Retinal pigment epithelial cell (primary cell): ENCODE results near the gene PTPRD.
A peak's percentile ranks its signal among the peaks of the same experiment; 100 is the strongest.

Source experiments
- DNase-seq: peaks from one replicate; pipeline ENCODE4 v3.0.0-alpha.2; 2010; ENCODE audit warnings: low read depth
- H3K4me3 ChIP-seq: 2 replicates; pipeline ENCODE4 v1.5.1; 2011; ENCODE audit warnings: mild to moderate bottlenecking, low read length, control low read depth, moderate library complexity
- TF ChIP-seq, protein P1 (sequence below): conservative IDR thresholded peaks from 2 replicates; pipeline ENCODE4 v1.5.1; 2011; ENCODE audit warnings: low read depth, low read length, control low read depth, inconsistent platforms

The PTPRD gene

DNA sequence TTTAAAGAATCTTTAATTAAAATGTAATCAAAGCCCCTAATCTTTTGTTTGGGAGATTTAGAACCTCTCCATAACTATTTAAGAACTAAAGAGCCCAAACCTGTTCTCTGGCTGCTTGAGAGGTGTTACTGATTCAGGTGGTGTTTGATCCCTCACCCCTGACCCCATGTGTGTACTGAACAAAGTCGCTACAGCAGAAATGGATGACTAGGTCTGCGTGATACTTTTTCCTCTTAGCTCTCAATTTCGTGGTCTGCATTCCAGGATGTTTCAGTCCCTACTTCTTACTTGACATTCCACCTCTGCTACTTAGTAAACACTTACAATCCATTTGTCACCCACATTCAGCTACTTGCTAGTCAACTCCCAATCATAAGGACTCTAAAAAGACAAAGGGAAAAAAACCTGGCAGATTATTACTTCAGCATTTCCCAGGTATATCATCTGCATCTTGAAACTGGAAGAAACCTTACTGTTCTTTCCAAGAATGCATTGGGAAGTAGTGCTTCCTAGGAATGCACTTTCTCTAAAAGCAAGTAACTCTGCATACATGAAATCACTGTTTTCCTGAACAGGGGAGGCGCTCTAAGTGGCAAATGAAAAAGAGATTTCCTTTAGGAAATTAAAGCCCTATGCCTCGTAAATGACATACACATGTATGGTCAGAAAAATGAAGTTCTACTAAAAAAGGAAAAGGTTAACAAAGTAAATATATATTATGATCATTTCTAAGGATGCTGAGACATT lies 1091.6 kb downstream of the PTPRD start:
- no peak for DNase-seq
- no peak overlapping the region for H3K4me3 ChIP-seq
- TF ChIP-seq, protein P1, sequence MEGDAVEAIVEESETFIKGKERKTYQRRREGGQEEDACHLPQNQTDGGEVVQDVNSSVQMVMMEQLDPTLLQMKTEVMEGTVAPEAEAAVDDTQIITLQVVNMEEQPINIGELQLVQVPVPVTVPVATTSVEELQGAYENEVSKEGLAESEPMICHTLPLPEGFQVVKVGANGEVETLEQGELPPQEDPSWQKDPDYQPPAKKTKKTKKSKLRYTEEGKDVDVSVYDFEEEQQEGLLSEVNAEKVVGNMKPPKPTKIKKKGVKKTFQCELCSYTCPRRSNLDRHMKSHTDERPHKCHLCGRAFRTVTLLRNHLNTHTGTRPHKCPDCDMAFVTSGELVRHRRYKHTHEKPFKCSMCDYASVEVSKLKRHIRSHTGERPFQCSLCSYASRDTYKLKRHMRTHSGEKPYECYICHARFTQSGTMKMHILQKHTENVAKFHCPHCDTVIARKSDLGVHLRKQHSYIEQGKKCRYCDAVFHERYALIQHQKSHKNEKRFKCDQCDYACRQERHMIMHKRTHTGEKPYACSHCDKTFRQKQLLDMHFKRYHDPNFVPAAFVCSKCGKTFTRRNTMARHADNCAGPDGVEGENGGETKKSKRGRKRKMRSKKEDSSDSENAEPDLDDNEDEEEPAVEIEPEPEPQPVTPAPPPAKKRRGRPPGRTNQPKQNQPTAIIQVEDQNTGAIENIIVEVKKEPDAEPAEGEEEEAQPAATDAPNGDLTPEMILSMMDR: no peak

DNA sequence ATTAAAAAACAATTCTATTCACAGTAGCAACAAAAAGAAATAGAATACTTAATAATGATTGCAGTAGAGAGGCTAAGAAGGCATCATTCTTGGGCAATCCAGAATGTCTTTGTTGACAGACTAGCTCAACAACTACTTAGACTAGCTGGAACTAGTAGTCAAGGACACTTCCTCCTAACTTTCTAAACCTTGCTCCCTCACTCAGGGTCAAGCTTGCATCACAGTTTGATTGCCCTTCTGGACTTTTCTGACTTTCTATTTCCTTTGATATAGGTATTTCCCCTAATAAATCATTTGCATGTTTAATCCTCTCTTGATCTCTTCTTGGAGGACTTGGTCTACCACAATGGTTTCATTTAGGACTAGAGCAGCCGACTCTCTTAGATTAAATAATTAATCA lies 1107.9 kb downstream of the PTPRD start:
- TF ChIP-seq, protein P1: no peak
- no peak overlapping the region for H3K4me3 ChIP-seq
- no peak for DNase-seq

DNA sequence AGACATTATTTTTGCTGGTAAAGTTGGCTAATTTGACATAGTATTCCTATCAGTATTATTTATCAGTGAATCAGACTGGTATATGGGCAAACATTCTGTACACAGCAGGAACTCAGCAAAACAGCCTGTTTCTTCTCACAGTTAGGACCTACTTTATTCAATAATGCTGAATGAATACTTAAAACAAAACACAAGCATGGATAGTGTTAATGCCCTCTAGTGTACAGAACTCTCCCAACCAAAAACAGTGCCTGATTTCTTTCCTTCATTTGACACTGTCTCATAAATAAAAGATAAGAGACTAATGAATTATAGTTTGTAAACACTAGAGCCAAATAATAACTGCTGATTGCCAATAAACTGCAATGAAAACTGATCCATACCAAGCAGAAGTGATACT lies 1113.3 kb downstream of the PTPRD start:
- H3K4me3 ChIP-seq: no peak overlapping the region
- TF ChIP-seq, protein P1: peak; percentile 47

DNA sequence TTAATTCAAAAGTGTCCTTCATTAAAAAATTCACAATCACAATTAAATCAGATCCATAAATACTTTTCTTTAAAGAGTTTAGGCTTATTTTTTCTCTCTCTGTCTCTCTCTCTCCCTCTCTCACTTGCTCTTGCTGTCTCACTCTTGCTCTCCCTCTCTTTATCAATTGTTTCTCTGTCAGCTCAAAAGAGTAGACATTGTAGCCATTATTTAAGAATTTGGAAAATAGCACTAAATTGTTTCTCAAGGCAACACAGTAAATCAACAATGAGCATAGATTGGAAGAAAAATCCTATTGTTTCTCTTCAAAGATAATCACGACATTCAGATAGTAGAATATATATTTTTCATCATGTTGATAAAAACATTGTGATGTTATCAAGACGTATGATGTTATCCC lies 1114.0 kb downstream of the PTPRD start:
- no peak overlapping the region for H3K4me3 ChIP-seq
- DNase-seq: no peak
- TF ChIP-seq, protein P1: no peak

More for the DNA sequence above, 1113.3 kb downstream of the PTPRD start:
- DNase-seq: peak; percentile 1

DNA sequence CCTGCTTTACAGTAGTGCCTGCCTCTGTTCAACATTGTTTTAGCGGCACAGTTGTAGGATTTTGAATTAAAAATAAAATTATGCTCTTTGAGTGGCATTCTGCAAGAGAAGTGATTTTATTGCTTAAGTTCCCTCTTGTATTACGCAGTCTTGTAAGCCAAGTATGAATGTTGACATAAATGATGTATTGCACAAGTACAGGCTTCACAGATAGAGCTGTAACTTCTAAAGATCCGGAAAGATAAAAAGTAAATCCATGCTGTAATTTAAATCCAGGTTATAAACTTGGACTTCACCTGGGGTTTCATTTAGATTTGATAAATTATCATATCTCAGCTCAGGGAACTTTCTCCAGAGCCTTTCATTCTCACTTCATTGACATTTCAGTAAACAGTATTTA lies 1114.7 kb downstream of the PTPRD start:
- H3K4me3 ChIP-seq: no peak overlapping the region
- peak; percentile 2 for DNase-seq
- TF ChIP-seq, protein P1: no peak

DNA sequence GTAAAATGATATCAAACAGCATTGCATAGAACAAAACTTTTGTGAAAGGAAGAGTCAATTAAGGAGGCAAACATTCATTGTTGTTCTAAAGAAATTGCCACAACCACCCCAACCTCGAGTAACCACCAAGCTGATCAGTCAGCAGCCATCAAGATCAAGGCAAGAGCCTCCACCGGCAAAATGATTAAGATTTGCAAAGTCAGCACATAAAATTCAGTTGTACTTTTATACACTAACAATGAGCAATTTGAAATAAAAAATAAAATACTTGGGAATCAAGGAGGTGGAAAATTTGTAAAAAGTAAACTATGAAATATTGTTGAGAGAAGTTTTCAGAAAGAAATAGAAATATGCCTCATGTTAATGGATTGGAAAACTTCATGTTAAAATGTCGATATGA lies 1118.5 kb downstream of the PTPRD start:
- no peak overlapping the region for H3K4me3 ChIP-seq
- TF ChIP-seq, protein P1: no peak
- no peak for DNase-seq

DNA sequence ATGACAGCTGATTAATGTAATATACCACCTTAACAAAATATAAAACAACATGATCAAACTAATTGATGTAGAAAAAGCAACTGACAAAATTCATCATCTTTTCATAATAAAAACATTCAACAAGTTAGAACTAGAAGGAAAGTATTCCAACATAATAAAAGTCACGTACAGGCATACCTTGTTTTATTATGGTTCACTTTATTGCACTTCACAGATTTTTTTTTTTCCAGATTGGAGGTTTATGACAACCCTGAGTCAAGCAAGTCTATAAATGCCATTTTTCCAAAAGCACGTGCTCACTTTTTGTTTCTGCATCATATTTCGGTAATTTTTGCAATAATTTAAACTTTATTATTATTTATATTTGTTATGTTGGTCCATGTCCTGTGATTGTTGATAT lies 1120.3 kb downstream of the PTPRD start:
- TF ChIP-seq, protein P1: no peak
- no peak for DNase-seq
- H3K4me3 ChIP-seq: no peak overlapping the region
